22Rv1 (cell line): ENCODE measurements around the gene RXYLT1.

Experiments
- CTCF ChIP-seq: fragments of 450-650 bp; IDR thresholded peaks from 2 replicates; pipeline ENCODE4 v1.5.1; 2017; ENCODE audit warnings: mild to moderate bottlenecking
- ZFX ChIP-seq: fragments of 450-650 bp; IDR thresholded peaks from 2 replicates; pipeline ENCODE4 v1.6.1; 2017; ENCODE audit warnings: antibody characterized with exemption, borderline replicate concordance

- TF ChIP-seq CTCF: no peak
- no peak for TF ChIP-seq ZFX
Measured at GRCh38 chr12:63747553-63747952, 32.2 kb upstream of the RXYLT1 start.
